Measurements from ENCODE around the gene SLC35E3. TPM values are rescaled to one million over a fixed set of nuclear protein-coding genes. Genes with fewer than 3 reads are reported as not detected.

Gene SLC35E3
- total RNA-seq, 1 donor from 2014 or later: 8.9 TPM

GRCh38 chr12:68769941-68770340 lies 24.0 kb downstream of the SLC35E3 start:
- DNase-seq (ENCODE audit: low spot score): no peak

GRCh38 chr12:68771223-68771925 lies 25.4 kb downstream of the SLC35E3 start:
- DNase-seq (ENCODE audit: low spot score): no peak

DNA sequence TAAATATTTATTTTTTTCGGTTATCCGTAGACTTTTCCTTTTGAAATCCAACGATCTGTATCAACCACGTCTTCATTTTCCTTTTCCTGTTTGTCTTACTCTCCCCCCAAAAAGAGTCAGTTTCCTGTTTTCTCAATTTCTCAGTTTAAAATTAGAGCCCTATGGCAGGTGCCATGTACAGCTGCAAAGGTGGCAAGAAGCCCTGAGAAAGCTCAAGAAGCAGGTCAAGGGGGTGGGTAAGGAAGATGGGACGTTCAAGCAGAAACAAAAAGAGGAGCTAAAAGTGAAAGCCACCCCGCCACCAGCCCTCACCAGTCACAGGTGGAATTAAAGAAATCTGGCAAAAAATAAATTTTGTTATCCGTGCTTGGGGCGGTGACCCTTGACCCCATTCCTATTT lies 26.7 kb downstream of the SLC35E3 start:
- DNase-seq (ENCODE audit: low spot score): no peak

DNA sequence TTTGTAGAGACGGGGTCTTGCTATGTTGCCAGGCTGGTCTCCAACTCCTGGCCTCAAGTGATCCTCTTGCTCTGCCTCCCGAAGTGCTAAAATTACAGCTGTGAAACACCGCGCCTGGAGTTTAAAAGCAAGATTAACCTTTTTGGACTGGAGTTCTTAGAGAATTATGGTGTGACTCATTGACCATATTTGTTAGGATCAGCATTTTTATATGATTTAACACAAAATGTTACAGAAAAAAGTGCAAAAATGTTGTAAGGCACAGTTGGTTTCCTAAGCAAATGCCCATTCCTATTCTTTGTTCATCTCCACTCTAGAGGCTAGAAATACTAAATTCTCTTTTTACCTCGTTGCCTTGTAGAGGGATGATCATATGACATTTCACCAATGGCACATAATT lies 27.6 kb downstream of the SLC35E3 start:
- DNase-seq (ENCODE audit: low spot score): no peak

GRCh38 chr12:68775121-68775630 lies 29.2 kb downstream of the SLC35E3 start:
- DNase-seq (ENCODE audit: low spot score): no peak

DNA sequence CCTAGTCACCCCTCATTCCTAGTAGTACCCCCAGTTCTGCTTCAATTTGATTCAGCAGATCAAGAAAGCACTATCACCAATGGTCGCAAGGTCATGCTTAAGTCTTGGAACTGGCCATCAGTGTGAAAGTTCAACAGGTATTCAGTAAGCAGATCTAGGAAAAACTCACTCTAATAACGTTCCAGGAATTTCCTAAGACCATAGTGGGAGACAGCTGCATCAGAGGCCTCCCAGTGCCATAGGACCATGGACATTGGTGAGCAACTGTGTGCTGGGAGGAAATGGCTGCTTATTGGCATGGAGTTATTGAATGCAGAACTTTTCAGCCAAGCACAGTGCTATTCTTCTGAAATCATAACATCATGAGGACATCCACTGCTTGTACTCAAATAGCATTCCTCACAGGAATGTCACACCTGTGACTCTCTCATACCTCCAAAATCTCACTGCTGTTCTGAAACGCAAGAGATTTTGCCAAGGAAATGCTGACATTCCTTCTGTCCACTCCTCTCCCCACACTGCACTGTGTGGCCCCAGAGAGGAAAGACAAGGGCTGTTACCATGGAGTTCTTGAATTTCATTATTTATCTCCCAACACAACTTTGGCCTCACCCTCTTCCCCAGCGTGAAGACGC lies 31.1 kb downstream of the SLC35E3 start:
- DNase-seq (ENCODE audit: low spot score): no peak

DNA sequence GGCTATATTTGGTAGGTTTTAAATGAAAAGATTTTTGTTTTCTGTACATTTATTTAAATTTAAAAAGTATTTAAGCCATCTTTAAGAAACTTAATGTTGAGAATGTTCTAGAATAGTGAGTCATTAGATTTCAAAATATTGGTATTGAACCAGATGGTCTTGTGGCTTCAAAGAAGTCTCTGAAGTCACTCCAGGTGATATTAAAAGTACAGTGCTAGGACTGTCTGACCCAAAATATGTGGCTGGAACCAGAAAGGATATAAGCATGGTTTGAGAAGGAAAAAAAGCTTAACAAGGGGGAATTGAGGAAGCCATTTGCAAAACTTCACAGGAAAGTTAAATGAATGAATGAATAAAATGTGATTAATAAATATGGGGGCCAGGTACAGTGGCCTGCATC lies 33.3 kb downstream of the SLC35E3 start:
- DNase-seq (ENCODE audit: low spot score): no peak

GRCh38 chr12:68780731-68781130 lies 34.8 kb downstream of the SLC35E3 start:
- DNase-seq (ENCODE audit: low spot score): peak; percentile 22

DNA sequence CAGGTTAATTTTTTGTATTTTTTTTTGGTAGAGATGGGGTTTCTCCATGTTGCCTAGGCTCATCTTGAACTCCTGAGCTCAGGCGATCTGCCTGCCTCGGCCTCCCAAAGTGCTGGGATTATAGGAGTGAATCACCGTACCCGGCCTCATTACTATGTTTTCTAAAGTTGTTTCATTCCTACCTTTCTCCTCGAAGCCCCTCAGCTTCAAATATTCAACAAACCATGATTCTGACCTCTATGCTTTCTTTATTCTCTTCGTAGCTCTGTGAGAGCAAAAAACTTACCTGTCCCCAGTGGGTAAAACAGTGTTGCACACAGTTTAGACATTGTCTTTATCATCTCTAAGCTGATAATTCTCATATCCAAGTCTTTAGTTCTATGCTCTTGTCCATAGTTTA lies 35.8 kb downstream of the SLC35E3 start:
- DNase-seq (ENCODE audit: low spot score): no peak

DNA sequence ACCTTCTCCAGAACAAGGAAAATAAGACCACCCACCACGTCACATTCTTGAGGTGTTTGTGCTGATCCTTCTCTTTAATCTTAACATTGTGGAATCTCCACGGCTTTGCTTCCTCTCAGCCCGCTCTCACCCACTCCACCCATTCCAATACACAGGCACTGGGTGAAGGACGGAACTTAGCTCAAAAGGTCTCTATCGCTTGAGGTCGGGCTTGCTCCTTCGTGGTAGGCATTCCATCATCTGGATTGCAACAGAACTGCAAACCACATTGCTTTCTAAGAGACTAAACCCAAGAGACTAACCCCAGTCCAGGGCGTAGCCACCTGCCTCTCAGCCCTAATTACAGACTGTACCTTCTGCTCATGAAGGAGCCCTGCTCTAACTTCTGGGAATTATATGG lies 38.0 kb downstream of the SLC35E3 start:
- DNase-seq (ENCODE audit: low spot score): no peak

DNA sequence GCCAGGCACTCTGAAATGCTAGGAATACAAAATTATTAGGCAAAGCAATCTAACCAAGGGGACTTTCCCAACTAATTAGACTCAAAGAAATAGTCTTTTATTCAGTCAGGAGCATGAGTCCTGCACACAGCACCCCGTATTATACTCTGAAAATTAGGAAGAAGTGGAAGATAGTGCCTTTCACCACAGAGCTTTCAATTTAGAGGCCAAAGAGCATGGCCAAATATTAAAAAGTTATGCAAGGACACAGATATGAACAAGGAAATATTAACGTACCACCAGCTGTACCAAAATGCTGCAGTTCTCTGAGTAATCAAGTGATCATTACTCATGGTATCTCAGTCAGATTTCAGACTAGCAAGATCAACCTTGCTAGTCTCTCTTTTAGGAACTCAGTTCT lies 39.4 kb downstream of the SLC35E3 start:
- DNase-seq (ENCODE audit: low spot score): no peak

GRCh38 chr12:68785823-68786222 lies 39.8 kb downstream of the SLC35E3 start:
- no peak for DNase-seq (ENCODE audit: low spot score)

DNA sequence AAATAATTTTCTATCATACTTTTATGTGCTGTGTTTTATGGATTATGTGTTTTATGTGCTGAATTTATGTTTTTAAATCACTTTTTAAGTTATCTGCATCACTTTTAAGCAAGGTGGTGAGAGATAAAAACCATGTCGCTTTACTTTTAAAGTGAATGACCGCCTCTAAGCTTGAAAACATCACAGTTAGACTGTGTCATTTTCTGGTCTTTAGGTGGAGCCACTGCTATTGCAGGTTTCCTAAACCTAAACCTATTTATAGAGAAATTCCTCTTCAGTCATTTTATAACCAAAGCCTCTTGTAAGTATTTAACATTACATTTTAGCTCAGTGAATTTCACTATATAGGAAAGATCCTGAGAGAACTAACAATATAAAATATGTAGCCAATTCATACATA lies 41.0 kb downstream of the SLC35E3 start:
- DNase-seq (ENCODE audit: low spot score): peak; percentile 24

DNA sequence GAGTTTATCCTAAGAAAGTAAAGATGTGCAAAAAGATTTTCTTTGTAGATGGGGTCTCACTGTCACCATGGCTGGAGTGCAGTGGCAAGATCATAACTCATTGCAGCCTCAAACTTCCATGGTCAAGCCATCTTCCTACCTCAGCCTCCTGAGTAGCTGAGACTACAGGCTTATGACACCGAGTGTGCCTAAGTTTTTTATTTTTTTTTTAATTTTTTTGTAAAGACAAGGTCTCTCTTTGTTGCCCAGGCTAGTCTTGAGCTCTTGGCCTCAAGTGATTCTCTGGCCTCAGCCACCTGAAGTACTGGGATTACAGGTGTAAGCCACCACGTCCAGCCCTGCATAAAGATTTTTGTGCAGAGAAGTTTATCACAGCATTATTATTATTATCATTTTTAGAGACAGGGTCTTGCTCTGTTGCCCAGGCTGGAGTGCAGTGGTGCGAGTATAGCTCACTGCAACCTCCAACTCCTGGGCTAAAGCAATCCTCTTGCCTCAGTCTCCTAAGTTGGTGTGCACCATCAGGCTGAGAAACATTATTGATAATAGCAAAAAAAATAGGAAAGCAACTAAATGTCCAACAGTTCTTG lies 42.7 kb downstream of the SLC35E3 start:
- DNase-seq (ENCODE audit: low spot score): no peak

- DNase-seq (ENCODE audit: low spot score): no peak
Measured at GRCh38 chr12:68789144-68789878, 43.3 kb downstream of the SLC35E3 start.

GRCh38 chr12:68790081-68790951 lies 44.3 kb downstream of the SLC35E3 start:
- DNase-seq (ENCODE audit: low spot score): no peak

DNA sequence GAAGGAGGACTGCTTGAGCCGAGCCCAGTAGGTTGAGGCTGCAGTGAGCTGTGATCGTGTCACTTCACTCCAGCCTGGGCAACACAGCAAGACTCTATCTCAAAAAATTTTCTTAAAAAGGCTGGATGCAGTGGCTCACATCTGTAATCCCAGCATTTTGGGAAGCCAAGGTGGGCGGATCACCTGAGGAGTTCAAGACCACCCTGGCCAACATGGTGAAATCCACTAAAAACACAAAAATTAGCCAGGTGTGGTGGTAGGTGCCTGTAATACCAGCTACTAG lies 44.9 kb downstream of the SLC35E3 start:
- no peak for DNase-seq (ENCODE audit: low spot score)

DNA sequence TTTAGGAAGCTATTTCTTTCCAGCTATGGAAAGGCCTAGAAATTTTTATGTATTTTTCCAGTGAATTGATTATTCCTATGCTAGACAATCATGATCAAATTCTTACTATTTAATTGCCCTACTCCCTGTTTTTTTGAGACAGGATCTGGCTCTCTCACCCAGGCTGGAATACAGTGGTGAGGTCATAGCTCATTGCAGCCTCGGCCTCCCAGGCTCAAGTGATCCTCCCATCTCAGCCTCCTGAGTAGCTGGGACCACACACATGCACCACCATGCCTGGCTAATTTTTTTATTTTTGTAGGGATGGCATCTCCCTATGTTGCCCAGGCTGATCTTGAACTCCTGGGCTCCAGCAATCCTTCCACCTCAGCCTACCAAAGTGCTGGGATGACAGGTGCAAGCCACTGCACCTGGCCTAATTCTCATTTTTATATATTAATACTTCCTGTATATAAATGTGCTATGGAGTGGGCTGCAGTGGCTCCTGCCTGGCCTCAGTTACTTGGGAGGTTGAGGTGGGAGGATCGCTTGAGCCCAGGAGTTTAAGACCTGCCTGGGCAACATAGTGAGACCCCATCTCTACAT lies 46.0 kb downstream of the SLC35E3 start:
- DNase-seq (ENCODE audit: low spot score): no peak

- DNase-seq (ENCODE audit: low spot score): no peak
Measured at GRCh38 chr12:68792952-68793351, 47.0 kb downstream of the SLC35E3 start.

- no peak for DNase-seq (ENCODE audit: low spot score)
Measured at GRCh38 chr12:68793436-68793835, 47.5 kb downstream of the SLC35E3 start.

All from umbilical cord (tissue), 2 donors.